Suppressor macrophage (primary cell): ENCODE results near the gene ERICH6.

ENCODE experiments used
- DNase-seq, 4 experiments: peaks; one replicate each; pipeline ENCODE4 v3.0.0-alpha.2; 2020 to 2022

ERICH6 gene

DNA sequence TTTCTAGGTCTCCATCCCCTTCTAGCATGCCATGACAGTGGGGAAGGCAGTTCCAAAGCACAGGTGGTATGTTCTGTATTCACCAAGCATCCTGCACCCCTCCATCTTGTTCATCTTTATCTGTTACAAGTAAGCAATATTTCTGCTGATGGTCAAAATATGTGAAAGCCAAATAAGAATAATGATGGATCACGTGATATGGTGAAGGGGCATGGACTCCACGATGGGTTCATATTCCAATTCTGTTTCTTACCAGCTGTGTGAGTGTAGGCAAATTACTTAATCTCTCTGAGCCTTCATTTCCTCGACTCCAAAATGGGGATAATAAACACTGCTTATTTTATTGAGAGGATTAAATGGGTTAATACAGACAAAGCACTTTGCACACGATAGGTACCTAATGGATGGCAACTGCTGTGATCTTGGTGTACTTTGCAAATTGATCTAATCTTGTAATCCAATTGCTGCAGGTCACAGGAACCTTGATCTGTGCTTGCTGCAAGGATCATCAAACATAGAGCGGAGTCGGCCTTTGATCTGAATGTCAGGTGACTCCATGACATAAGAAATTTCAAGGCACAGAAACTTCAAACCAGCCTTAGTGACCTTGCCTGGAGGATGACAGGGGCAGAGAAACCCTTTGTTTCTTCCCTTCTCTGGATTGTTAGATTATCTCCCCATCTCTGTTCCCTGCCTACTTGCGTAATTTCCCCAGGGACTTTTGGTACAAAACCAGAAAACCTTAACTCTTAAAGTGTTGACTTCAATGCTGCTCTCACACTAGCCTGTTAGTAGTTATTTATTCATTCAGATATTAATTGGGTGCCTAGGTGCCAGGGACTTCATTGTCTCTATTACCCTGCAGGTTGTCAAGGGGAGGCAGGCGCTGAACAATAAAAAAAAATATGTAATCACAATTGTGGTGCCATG, 33.4 kb upstream of the ERICH6 start:
- DNase-seq: no peak

- no peak for DNase-seq
Measured at GRCh38 chr3:150736316-150736719, 32.6 kb upstream of the ERICH6 start.

GRCh38 chr3:150734795-150735119, 31.0 kb upstream of the ERICH6 start:
- DNase-seq: no peak

GRCh38 chr3:150733936-150734794, 30.4 kb upstream of the ERICH6 start:
- no peak for DNase-seq

GRCh38 chr3:150733373-150733935, 29.7 kb upstream of the ERICH6 start:
- DNase-seq: no peak

DNA sequence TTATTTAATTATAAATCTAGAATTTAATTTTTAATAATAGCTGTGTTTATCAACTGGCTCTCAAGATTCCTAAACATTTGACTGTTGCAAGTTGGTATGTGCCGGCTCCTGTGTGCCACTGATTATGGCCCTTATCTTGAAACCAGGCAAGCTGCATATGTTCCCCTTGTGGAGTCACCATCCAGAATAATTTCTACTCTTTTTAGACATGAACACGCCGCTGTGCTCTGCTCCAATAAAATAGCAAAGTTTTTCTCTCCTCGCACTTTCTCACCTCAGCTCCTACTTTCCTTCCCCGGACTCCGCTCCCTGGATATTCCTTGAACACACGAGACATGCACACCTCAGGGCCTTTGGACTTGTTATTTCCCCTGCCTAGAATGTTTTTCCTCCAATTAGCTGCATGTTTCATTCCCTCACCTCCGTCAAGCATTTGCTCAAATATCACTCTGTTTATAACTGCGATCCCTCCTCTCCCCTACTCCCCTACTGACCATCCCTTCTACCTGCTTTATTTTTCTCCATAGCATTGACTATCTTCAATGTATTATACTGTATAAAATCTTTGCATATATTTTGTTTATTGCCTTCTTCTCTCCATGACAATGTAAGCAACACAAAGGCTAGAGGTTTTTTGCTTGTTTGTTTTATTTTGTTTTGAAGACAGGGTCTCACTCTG, 26.1 kb upstream of the ERICH6 start:
- DNase-seq: no peak

GRCh38 chr3:150727653-150728502, 24.2 kb upstream of the ERICH6 start:
- DNase-seq: peak; percentile 73 to 88 (median 78)

DNA sequence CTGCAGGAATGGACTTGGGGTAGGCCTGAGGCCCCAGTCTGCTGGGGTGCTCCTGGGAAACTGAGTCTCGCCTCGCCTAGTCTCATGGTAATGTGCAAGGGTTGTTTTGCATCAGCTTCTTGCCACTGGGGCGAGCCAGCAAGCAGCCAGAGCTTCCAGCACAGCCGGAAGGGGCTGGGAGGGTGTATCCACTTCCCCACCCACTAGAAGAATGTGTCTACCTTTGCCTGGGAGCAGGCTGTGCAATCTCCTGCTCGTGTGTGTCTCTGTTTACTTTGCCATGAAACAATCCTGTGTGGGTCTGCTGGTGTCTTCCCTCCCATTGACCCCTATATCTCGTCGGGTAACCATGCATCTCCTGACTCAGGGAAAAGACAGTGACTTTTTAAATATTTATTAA, 21.8 kb upstream of the ERICH6 start:
- no peak for DNase-seq

GRCh38 chr3:150723946-150724345, 20.2 kb upstream of the ERICH6 start:
- no peak for DNase-seq

- no peak for DNase-seq
Measured at GRCh38 chr3:150722267-150722666, 18.5 kb upstream of the ERICH6 start.

DNA sequence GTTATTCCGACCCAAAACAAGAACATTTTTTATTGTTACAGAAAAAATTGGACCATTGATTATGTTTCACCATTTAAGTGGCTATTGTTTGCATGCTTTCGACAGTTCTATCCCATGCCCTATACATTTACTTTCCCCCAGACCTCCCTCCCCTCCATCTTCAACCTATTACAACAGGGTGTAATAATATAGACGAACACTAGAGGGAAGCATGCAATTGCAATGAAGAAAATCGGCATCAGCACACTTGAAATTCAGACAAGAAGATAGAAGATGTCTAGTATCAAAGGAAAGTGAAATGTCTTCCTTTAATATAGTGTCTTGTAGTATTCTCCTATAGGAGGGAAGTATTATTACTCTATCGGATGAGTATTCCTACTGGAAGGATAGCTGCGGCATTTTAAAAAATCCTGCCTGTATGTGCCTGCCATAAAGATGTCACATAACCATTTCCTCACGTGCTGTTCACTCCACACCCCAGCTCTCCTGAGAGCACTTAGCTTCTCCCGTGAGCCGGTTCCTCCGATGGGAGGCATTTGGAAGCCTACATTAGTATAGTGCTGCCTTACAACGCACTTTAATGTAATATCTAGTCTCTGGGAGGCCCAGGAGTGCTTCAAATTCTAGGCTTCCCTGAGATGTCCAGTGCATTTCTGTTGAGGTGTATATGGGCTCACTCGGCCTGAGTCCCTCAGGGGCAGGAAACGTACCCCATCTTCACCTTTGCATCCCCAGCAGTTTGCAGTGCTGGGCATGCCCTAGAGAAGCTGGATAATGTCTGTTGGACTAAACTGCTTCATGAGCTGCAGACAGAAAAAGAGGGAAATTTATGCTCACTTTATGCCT, 17.8 kb upstream of the ERICH6 start:
- peak; percentile 35 to 84 (median 66) for DNase-seq

- no peak for DNase-seq
Measured at GRCh38 chr3:150720444-150720843, 16.7 kb upstream of the ERICH6 start.

DNA sequence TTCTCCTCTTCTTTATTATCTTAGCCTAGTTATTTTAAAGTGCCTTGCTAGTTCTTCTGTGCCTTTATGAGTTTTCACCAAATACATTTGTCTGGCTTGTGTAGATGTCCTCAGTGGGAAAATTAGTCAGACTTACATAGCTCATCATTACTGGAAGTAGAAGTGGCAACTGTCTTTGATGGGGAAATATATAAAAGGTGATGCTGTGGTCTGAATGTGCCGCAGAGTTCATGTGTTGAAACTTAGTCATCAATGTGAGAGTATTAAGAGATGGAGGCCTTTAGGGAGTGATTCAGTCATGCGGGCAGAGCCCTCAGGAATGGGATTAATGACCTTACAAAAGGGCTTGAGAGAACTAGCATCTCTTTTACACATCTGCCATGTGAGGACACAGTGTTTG, 6.4 kb upstream of the ERICH6 start:
- no peak for DNase-seq

- DNase-seq: peak in 3 of 4 experiments; percentile 3 to 38 (median 36)
Measured at GRCh38 chr3:150703299-150703755, 393 bp downstream of the ERICH6 start.

DNA sequence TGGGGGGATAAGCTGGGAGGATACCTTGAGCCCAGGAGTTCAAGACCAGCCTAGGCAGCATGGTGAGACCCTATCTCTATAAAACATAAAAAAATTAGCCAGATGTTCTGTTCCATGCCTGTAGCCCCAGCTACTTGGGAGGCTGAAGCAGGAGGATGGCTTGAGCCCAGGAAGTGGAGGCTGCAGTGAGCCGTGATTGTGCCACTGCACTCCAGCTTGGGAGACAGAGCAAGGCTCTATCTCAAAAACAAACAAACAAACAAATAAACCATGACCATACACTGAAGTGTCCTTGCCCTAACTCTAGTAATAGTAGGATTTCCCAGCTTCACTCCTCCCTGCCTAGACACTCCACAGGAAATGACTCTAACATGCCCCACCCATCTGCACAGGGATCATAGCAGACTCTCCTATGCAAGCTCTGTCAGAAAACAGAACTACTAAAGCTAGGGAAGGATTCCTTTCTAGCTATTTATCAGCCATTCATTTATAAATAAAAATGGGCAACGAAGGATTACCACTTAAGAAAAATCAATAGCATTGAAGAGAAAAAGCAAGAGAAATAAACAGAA, 4.6 kb downstream of the ERICH6 start:
- DNase-seq: peak; percentile 32 to 57 (median 48)

DNA sequence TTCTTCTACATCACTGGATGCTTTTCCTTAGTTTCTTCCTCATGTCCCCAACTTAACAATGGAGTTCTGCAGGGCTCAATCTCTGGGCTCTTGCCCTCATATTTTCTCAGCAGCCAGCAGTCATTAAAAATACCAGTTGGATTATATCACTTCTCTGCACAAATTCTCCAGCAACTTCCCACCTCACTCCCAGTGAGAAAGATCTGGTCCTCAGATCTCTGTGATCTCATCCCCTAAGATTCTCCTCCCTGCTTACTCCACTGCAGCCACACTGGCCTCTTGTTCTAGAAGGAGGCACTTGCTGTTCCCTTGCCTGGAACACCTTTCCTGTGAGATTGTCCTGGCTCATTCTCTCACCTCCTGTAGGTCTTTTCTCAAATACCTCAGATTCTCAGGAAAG, 6.1 kb downstream of the ERICH6 start:
- DNase-seq: no peak

- no peak for DNase-seq
Measured at GRCh38 chr3:150691414-150692040, 12.2 kb downstream of the ERICH6 start.

- DNase-seq: no peak
Measured at GRCh38 chr3:150687613-150688012, 16.1 kb downstream of the ERICH6 start.

DNA sequence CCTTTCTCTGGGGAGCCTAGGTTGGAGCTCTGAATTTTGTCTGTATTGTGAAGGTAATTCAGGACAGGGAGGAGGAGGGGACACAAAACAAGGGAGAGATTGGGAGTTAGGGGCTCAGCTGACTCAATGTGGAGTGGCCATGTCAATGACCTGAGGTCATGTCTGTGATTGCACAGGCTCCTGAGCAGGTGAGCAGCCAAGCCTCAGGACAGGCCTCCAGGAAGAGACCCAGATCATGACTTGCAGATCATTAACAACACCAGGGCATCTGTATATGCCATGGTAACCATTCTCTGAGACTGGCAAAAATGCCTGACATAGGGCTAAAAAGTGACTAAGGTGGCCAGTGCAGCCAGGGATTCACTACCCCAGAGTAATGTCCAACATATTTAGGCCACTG, 20.9 kb downstream of the ERICH6 start:
- no peak for DNase-seq

DNA sequence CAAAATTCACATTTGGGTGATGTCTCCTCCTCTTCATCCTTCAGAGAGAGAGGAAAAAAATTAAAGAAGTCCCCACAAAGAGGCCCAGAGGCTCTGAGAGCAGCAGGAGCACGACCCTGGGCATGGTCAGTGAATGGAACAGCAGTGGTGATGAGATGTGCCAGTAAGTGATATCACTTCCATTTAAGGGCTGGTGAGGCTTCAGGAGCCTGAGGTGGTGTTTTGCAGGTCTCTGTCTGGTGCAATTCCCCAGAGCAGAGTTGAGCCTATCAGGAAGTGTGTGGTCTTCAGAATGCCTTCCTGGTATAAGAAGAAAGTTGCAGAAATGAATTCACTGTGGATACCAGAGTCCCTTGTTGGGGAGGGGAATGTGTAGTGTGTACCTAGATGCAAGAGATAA, 21.4 kb downstream of the ERICH6 start:
- DNase-seq: no peak
